Neutrophil (primary cell): ENCODE data around the gene GLDC.
"Not testable (repeated sequence)": the region's sequence is repeated elsewhere in the genome, so short reads cannot be mapped to it uniquely, and the experiment has no call there.

Source experiments
- H3K27ac ChIP-seq: fragments of 200-600 bp; sonication (generic); 2 replicates; pipeline ENCODE4 v1.5.1; 2016; ENCODE audit warnings: mild to moderate bottlenecking, moderate library complexity
- H3K27me3 ChIP-seq: fragments of 200-600 bp; sonication (generic); 2 replicates; pipeline ENCODE4 v1.6.0; 2016; ENCODE audit warnings: mild to moderate bottlenecking
- H3K36me3 ChIP-seq: fragments of 200-600 bp; sonication (generic); 2 replicates; pipeline ENCODE4 v1.5.1; 2017
- H3K4me1 ChIP-seq, 2 experiments: fragments of 200-600 bp in 1 of 2; sonication (generic) in 1 of 2; 1 replicate in 1 of 2; 2 replicates in 1 of 2; pipeline versions ENCODE4 v1.5.1 to v1.6.1; 2013 to 2016; ENCODE audit warnings: low read depth in 1 of 2, low read length in 1 of 2, mild to moderate bottlenecking in 1 of 2, moderate library complexity in 1 of 2; ENCODE audit not compliant: control insufficient read depth in 1 of 2, insufficient read depth in 1 of 2
- H3K4me3 ChIP-seq, 2 experiments: fragments of 200-600 bp in 1 of 2; sonication (generic) in 1 of 2; 1 replicate in 1 of 2; 2 replicates in 1 of 2; pipeline ENCODE4 v1.5.1; 2013 to 2016; ENCODE audit warnings: low read depth in 1 of 2, low read length in 1 of 2, mild to moderate bottlenecking in 1 of 2, moderate library complexity in 1 of 2
- H3K9me3 ChIP-seq: fragments of 200-600 bp; sonication (generic); 2 replicates; pipeline ENCODE4 v1.5.1; 2016
- CTCF ChIP-seq: fragments of 200-600 bp; sonication (generic); IDR thresholded peaks from 2 replicates; pipeline ENCODE4 v1.5.1; 2016; ENCODE audit warnings: antibody characterized with exemption

Gene GLDC

GRCh38 chr9:6630502-6631206, 14.9 kb downstream of the GLDC start:
- no peak for TF ChIP-seq CTCF
- Histone ChIP-seq H3K4me1 (no peaks in the 10 kb centered on the region), H3K36me3 (no peaks in the 10 kb centered on the region), H3K9me3 (no peaks in the 10 kb centered on the region), H3K27ac (no peak overlapping the region), H3K4me3 (no peak overlapping the region), H3K27me3 (peaks cover 45% of the 10 kb centered on the region)

GRCh38 chr9:6628704-6629103, 16.8 kb downstream of the GLDC start:
- no peak for TF ChIP-seq CTCF

GRCh38 chr9:6625363-6625762, 20.2 kb downstream of the GLDC start:
- H3K27me3 ChIP-seq: peaks cover 33% of the 10 kb centered on the region
- H3K36me3 ChIP-seq: no peaks in the 10 kb centered on the region
- H3K9me3 ChIP-seq: no peaks in the 10 kb centered on the region
- TF ChIP-seq CTCF: no peak
- no peak overlapping the region for H3K27ac ChIP-seq
- H3K4me3 ChIP-seq: no peak overlapping the region
- no peaks in the 10 kb centered on the region for H3K4me1 ChIP-seq

More at GRCh38 chr9:6628704-6629103, 16.8 kb downstream of the GLDC start:
- Histone ChIP-seq H3K4me3 (no peak overlapping the region), H3K27me3 (peaks cover 38% of the 10 kb centered on the region), H3K27ac (no peak overlapping the region), H3K4me1 (no peaks in the 10 kb centered on the region), H3K36me3 (no peaks in the 10 kb centered on the region), H3K9me3 (no peaks in the 10 kb centered on the region)

GRCh38 chr9:6622784-6623183, 22.7 kb downstream of the GLDC start:
- not testable (repeated sequence) for H3K27ac ChIP-seq, H3K36me3 ChIP-seq, H3K4me3 ChIP-seq, H3K9me3 ChIP-seq, H3K4me1 ChIP-seq
- peaks cover 19% of the 10 kb centered on the region for H3K27me3 ChIP-seq

DNA sequence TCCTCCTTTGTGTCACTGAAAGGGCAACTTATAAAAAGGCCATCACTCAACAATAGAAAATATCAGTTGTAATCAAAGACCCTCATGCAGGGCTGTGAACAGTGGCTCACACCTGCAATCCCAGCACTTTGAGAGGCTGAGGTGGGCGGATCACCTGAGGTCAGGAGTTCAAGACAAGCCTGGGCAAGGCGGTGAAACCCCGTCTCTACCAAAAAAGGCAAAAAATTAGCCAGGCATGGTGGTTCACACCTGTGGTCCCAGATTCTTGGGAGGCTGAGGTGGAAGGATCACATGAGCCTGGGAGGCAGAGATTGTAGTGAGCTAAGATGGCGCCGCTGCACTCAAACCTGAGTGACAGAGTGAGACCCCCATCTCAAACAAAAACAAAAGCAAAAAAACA, 24.7 kb downstream of the GLDC start:
- TF ChIP-seq CTCF: no peak
- Histone ChIP-seq H3K4me3 (no peak overlapping the region), H3K9me3 (no peaks in the 10 kb centered on the region), H3K27ac (no peak overlapping the region), H3K4me1 (no peaks in the 10 kb centered on the region), H3K27me3 (peaks cover 5% of the 10 kb centered on the region), H3K36me3 (no peaks in the 10 kb centered on the region)

DNA sequence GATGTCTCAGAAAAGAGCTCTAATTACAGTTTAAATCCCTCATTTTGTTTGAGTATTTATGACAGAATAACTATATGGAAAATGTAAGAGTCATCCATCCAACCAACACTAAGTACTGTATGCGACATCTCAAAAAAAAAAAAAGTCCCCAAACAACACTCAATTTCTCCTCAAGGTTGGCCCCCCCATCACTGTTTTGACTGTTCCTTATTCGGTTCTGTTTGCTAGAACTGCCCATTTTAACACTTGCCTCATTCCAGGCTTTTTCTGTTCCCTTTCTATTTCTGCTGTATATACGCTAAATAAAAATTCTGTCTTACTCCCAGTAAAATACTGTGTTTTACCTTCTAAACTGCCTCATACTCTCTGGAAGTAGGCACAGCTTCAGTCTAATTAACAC, 25.2 kb downstream of the GLDC start:
- TF ChIP-seq CTCF: no peak
- H3K27ac ChIP-seq: no peak overlapping the region
- no peak overlapping the region for H3K4me3 ChIP-seq
- peaks cover under 1% of the 10 kb centered on the region for H3K27me3 ChIP-seq
- no peaks in the 10 kb centered on the region for H3K36me3 ChIP-seq
- H3K4me1 ChIP-seq: no peaks in the 10 kb centered on the region
- no peaks in the 10 kb centered on the region for H3K9me3 ChIP-seq
